Neural progenitor cell (in vitro differentiated cells): ENCODE results near the gene RBM27.

Experiments used
- CTCF ChIP-seq: fragments of 200-600 bp; sonication (generic); IDR thresholded peaks from 2 replicates; pipeline ENCODE4 v1.5.1; 2017; ENCODE audit warnings: antibody characterized with exemption, mild to moderate bottlenecking
- EZH2 ChIP-seq: fragments of 200-600 bp; sonication (generic); IDR thresholded peaks from 2 replicates; pipeline ENCODE4 v1.6.1; 2017; ENCODE audit warnings: antibody characterized with exemption, mild to moderate bottlenecking, moderate library complexity
- EZH2phosphoT487 ChIP-seq: fragments of 200-600 bp; sonication (generic); IDR thresholded peaks from 2 replicates; pipeline ENCODE4 v1.6.1; 2017; ENCODE audit warnings: antibody characterized with exemption

GRCh38 chr5:146165903-146166302, 37.5 kb upstream of the RBM27 start:
- TF ChIP-seq EZH2 (no peak), CTCF (no peak), EZH2phosphoT487 (no peak)
